GM12878 (cell line): ENCODE data around the gene DUS3L. TPM values are rescaled to one million over a fixed set of nuclear protein-coding genes. Genes with fewer than 3 reads are reported as not detected.

Experiments
- ATAC-seq: fragments of 200-7000 bp; cut with Tn5 transposase; 3 replicates; pipeline ENCODE4 v1.9.1; 2020; ENCODE audit warnings: mild to moderate bottlenecking, moderate library complexity
- BruUV-seq: library from RNA; stranded (reverse); fragments of 400-500 nt; replicated peaks from 2 replicates; lab custom pipeline; 2021; lab: Mats Ljungman, UMichigan
- CTCF ChIA-PET: fragments of 300-600 bp; sonication (Branson Sonifier 250); formaldehyde crosslinking; extraction: SDS; loops from one replicate; lab custom pipeline; 2021; ENCODE audit warnings: inconsistent platforms; lab: Yijun Ruan, JAX
- POLR2A ChIA-PET: fragments of 350-600 bp; formaldehyde crosslinking; extraction: SDS; loops from one replicate; lab custom pipeline; 2021; ENCODE audit warnings: inconsistent platforms; lab: Charles Lee
- RAD21 ChIA-PET: fragments of 300-600 bp; sonication (Branson Sonifier 250); formaldehyde crosslinking; loops from one replicate; lab custom pipeline; 2023; ENCODE audit warnings: antibody characterized with exemption; ENCODE audit not compliant: unreplicated experiment; lab: Charles Lee
- SMC1A ChIA-PET: fragments of 300-600 bp; sonication (Branson Sonifier 250); formaldehyde crosslinking; loops from one replicate; lab custom pipeline; 2023; ENCODE audit not compliant: unreplicated experiment, uncharacterized antibody; lab: Charles Lee
- DNase-seq: peaks from one replicate; pipeline ENCODE4 v3.0.0-alpha.2; 2011; ENCODE audit warnings: low read depth, low spot score
- FAIRE-seq: peaks from 3 replicates; lab custom pipeline; 2011; peaks lifted over from hg19 to GRCh38; lab: Jason Lieb, UNC
- H2AFZ ChIP-seq: 2 replicates; pipeline ENCODE4 v1.6.0; 2011; ENCODE audit warnings: low read depth, low read length, control low read depth; ENCODE audit not compliant: control insufficient read depth
- H3K27ac ChIP-seq: 2 replicates; pipeline ENCODE4 v1.5.1; 2011; ENCODE audit warnings: control low read depth; ENCODE audit not compliant: control insufficient read depth, insufficient read depth
- H3K27me3 ChIP-seq, 2 experiments: replicated peaks in 1 of 2; 2 replicates each; pipeline versions ENCODE4 v1.6.0 to v1.6.1; 2011; ENCODE audit warnings: low read length in 1 of 2; ENCODE audit not compliant: control insufficient read depth in 2 of 2, insufficient read depth in 2 of 2
- H3K36me3 ChIP-seq, 2 experiments: 2 replicates each; pipeline ENCODE4 v1.5.1; 2011; ENCODE audit warnings: low read length in 1 of 2; ENCODE audit not compliant: control insufficient read depth in 2 of 2, insufficient read depth in 2 of 2
- H3K4me1 ChIP-seq: 2 replicates; pipeline ENCODE4 v1.6.1; 2011; ENCODE audit warnings: mild to moderate bottlenecking, low read length, moderate library complexity, mixed read lengths; ENCODE audit not compliant: control insufficient read depth, insufficient read depth
- H3K4me2 ChIP-seq: 2 replicates; pipeline ENCODE4 v1.6.0; 2011; ENCODE audit warnings: control low read depth; ENCODE audit not compliant: control insufficient read depth, insufficient read depth
- H3K4me3 ChIP-seq: fragments of 200-600 bp; sonication (generic); 2 replicates; pipeline ENCODE4 v1.5.1; 2016
- H3K79me2 ChIP-seq: 2 replicates; pipeline ENCODE4 v1.6.0; 2011; ENCODE audit warnings: low read length; ENCODE audit not compliant: control insufficient read depth, insufficient read depth
- H3K9ac ChIP-seq: 2 replicates; pipeline ENCODE4 v1.8.0; 2011; ENCODE audit warnings: low read length, control low read depth, mixed read lengths; ENCODE audit not compliant: control insufficient read depth, insufficient read depth
- H3K9me3 ChIP-seq: replicated peaks from 3 replicates; pipeline ENCODE4 v1.5.1; 2011; ENCODE audit warnings: mild to moderate bottlenecking, low read length; ENCODE audit not compliant: control insufficient read depth, insufficient read depth
- H4K20me1 ChIP-seq: 2 replicates; pipeline ENCODE4 v1.6.0; 2011; ENCODE audit not compliant: control insufficient read depth, insufficient read depth
- BCL3 ChIP-seq: IDR thresholded peaks from 2 replicates; pipeline ENCODE4 v1.6.1; 2011; ENCODE audit warnings: borderline replicate concordance, low read depth, mild to moderate bottlenecking, moderate library complexity, low read length; ENCODE audit not compliant: insufficient read depth, poor library complexity, severe bottlenecking
- CTCF ChIP-seq, 3 experiments: IDR thresholded peaks in 2 of 3; conservative IDR thresholded peaks in 1 of 3; 2 replicates each; pipeline ENCODE4 v1.5.1; 2011; ENCODE audit warnings: low read depth in 3 of 3, low read length in 3 of 3, mild to moderate bottlenecking in 3 of 3, control low read depth in 2 of 3, moderate library complexity in 2 of 3, inconsistent platforms in 1 of 3, mixed read lengths in 1 of 3; ENCODE audit not compliant: control insufficient read depth in 2 of 3, insufficient read depth in 1 of 3; ENCODE audit errors: extremely low read depth in 1 of 3
- E2F4 ChIP-seq: IDR thresholded peaks from 2 replicates; pipeline ENCODE4 v1.6.1; 2012; ENCODE audit warnings: low read depth, low read length, improper control_type of control experiment
- ELK1 ChIP-seq: IDR thresholded peaks from 2 replicates; pipeline ENCODE4 v1.6.1; 2012; ENCODE audit warnings: low read depth, low read length, improper control_type of control experiment
- IKZF2 ChIP-seq, 2 experiments: fragments of 450-650 bp; IDR thresholded peaks; 2 replicates each; pipeline ENCODE4 v1.6.1; 2017; ENCODE audit warnings: mild to moderate bottlenecking in 2 of 2, moderate library complexity in 2 of 2
- MXI1 ChIP-seq: fragments of 150-350 bp; IDR thresholded peaks from 2 replicates; pipeline ENCODE4 v1.6.1; 2011; ENCODE audit warnings: low read depth, mild to moderate bottlenecking, inconsistent platforms, low read length, improper control_type of control experiment
- NR2F1 ChIP-seq: fragments of 450-650 bp; conservative IDR thresholded peaks from 2 replicates; pipeline ENCODE4 v1.6.1; 2017; ENCODE audit warnings: mild to moderate bottlenecking
- PAX5 ChIP-seq: IDR thresholded peaks from 2 replicates; pipeline ENCODE4 v1.6.1; 2011; ENCODE audit warnings: low read depth, low read length, borderline replicate concordance
- WGBS: methylation state at CpG from one replicate; pipeline ENCODE4 v1.1.6; 2016; ENCODE audit warnings: low lambda C conversion rate; ENCODE audit not compliant: insufficient replicate concordance, insufficient coverage; ENCODE audit errors: missing lambda C conversion rate; 5-methylcytosine and 5-hydroxymethylcytosine counted together
- in situ Hi-C: fragments of 300-500 bp; cut with MboI; formaldehyde crosslinking; loops from 9 replicates; pipeline ENCODE4 v1.14.3; 2018; ENCODE audit warnings: mixed read lengths
- intact Hi-C: fragments of 100-400 bp; cut with micrococcal nuclease; formaldehyde crosslinking; loops from one replicate; pipeline ENCODE4 v1.14.2; 2022; ENCODE audit not compliant: unreplicated experiment
- polyA plus RNA-seq, 11 experiments: library from polyadenylated mRNA; depleted of rRNA in 4 of 11; unstranded in 6 of 11; stranded (reverse) in 5 of 11; fragments of >200 nt; fragmentation: Nextera tagmentation in 4 of 11; fragmentation: Illumina TruSeq in 1 of 11; extraction: Ambion mirVana in 4 of 11; extraction: Trizol in 1 of 11; gene quantifications; 1 replicate in 1 of 11; 2 replicates in 10 of 11; pipeline versions ENCODE4 v1.2.1 to v1.2.3, GENCODE V29; 2011 to 2016; ENCODE audit warnings: inconsistent platforms in 2 of 11, missing spikeins in 2 of 11, low read depth in 1 of 11
- total RNA-seq, 4 experiments: library from RNA; depleted of rRNA in 3 of 4; stranded (reverse); fragments of >200 nt in 3 of 4; fragmentation: Illumina TruSeq in 1 of 4; extraction: Trizol in 1 of 4; gene quantifications; 2 replicates each; pipeline versions ENCODE4 v1.2.1 to v1.2.3, GENCODE V29; 2013 to 2021

The DUS3L gene
- total and polyA plus RNA-seq, 10 of the 15 experiments (the other 5 are each of a cell fraction or from before 2014, with no cell fraction given): 0.64 to 47.6 (median 31.1) TPM

DNA sequence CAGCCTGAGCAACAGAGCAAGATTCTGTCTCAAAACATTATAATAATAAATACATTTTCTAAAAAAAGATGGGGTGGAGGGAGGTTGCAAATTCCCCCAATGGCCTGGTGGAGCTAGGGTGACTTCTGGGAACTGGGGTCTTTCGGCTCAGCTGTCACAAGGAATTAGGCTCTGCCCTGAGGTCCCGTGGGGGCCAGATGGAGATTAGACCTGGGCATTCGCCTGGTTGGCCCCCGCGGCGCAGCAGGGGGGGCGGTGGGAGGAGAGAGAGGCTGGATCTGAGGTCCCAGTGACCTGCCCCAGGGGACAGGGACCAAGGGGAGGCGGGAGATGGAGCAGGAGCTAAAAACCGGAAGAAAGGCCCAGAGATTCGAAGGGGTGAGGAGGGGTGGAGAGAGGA, 33.8 kb upstream of the DUS3L start (continued):
- TF ChIP-seq ELK1 (no peak), MXI1 (no peak), BCL3 (no peak)

GRCh38 chr19:5823579-5824281, 32.8 kb upstream of the DUS3L start:
- Histone ChIP-seq H3K9ac (no peak overlapping the region), H2AFZ (no peak overlapping the region), H3K27ac (no peak overlapping the region), H3K79me2 (no peaks in the 10 kb centered on the region), H3K9me3 (no peaks in the 10 kb centered on the region)
- intact Hi-C loops: no loop called here
- in situ Hi-C loops: no loop called here
- ChIA-PET RAD21 (no interaction called here), SMC1A (interaction anchor here (1.0 kb wide), 1 partner anchor 20 kb away, joined by 6 read pairs; no protein-coding TSS in a partner anchor), CTCF (interaction anchor here (1.1 kb wide), 1 partner anchor 20 kb away, joined by 7 read pairs; no protein-coding TSS in a partner anchor)
- FAIRE-seq: no peak
- TF ChIP-seq CTCF (IDR thresholded peaks at IDR 0.05 in 2 of 3, conservative IDR thresholded peaks at IDR 0.05 in 1 of 3; ENCODE audit: control insufficient read depth in 2 of 3, extremely low read depth in 1 of 3, insufficient read depth in 1 of 3, low read depth in 3 of 3, low read length in 3 of 3) (peak in 2 of 3 experiments; percentile 13 to 18; a peak in 2 of 6 replicates), PAX5 (no peak), IKZF2 (IDR thresholded peaks at IDR 0.05) (no peak), E2F4 (no peak), NR2F1 (no peak)
- TF ChIP-seq, all 136 proteins: peak for 1
- WGBS: 70% methylated on average over 29 of the region's 30 CpGs
- H3K27me3 ChIP-seq: peaks cover 0 to 4% of the 10 kb centered on the region in 2 experiments; a peak in 2 of 4 replicates
- no peak overlapping the region for H3K4me2 ChIP-seq
- BruUV-seq: no TSS peak
- POLR2A ChIA-PET: no interaction called here
- ATAC-seq: no peak
- no peaks in the 10 kb centered on the region for H3K36me3 ChIP-seq
- H3K4me3 ChIP-seq: no peak overlapping the region
- H3K4me1 ChIP-seq: peaks cover 16% of the 10 kb centered on the region
- no peaks in the 10 kb centered on the region for H4K20me1 ChIP-seq
- DNase-seq: no peak
